Stimulated activated CD4-positive, alpha-beta T cell treated with anti-CD3 and anti-CD28 coated beads, Interleukin-2, amount 100 ng/mL, for 24 hours (primary cell): ENCODE measurements around the gene PRPH.
"Not testable (repeated sequence)": the region's sequence is repeated elsewhere in the genome, so short reads cannot be mapped to it uniquely, and the experiment has no call there.

Experiments
- DNase-seq, 2 donors: peaks; one replicate each; pipeline ENCODE4 v3.0.0-alpha.2; 2020

The PRPH gene

GRCh38 chr12:49295082-49295936, at the start of gene PRPH:
Gene PRPH, plus strand, starts transcription at chr12:49295147. Its CDS starts 54 bp downstream, at chr12:49295201.
- DNase-seq: peak in 1 of 2 donors; percentile 24

- DNase-seq: no peak
These were observed 43.6 kb upstream of the PRPH start for GRCh38 chr12:49251357-49251756.

GRCh38 chr12:49253033-49253623, 41.8 kb upstream of the PRPH start:
- no peak for DNase-seq

- not testable (repeated sequence) for DNase-seq
These were observed 39.5 kb upstream of the PRPH start for GRCh38 chr12:49255456-49255855.

GRCh38 chr12:49255857-49256637, 38.9 kb upstream of the PRPH start:
- DNase-seq: no peak

- not testable (repeated sequence) for DNase-seq
These were observed 37.3 kb upstream of the PRPH start for GRCh38 chr12:49257508-49258184.

GRCh38 chr12:49259452-49259851, 35.5 kb upstream of the PRPH start:
- no peak for DNase-seq

- DNase-seq: no peak
These were observed 34.8 kb upstream of the PRPH start for GRCh38 chr12:49260166-49260565.

GRCh38 chr12:49260571-49261363, 34.2 kb upstream of the PRPH start:
- DNase-seq: no peak

- no peak for DNase-seq
These were observed 33.2 kb upstream of the PRPH start for GRCh38 chr12:49261721-49262120.

GRCh38 chr12:49263400-49263763, 31.6 kb upstream of the PRPH start:
- DNase-seq: no peak

- DNase-seq: peak; percentile 56 to 68
These were observed 30.5 kb upstream of the PRPH start for GRCh38 chr12:49264466-49264872.

GRCh38 chr12:49264873-49265792, 29.8 kb upstream of the PRPH start, which contains the start of gene TUBA1C:
Gene TUBA1C, plus strand, starts transcription at chr12:49265082. Its CDS starts 100 bp downstream, at chr12:49265182.
- DNase-seq: peak; percentile 90 to 96

- not testable (repeated sequence) for DNase-seq
These were observed 25.8 kb upstream of the PRPH start for GRCh38 chr12:49269191-49269590.

GRCh38 chr12:49272790-49273725, 21.9 kb upstream of the PRPH start:
- no peak for DNase-seq

- no peak for DNase-seq
These were observed 21.1 kb upstream of the PRPH start for GRCh38 chr12:49273726-49274395.

- DNase-seq: no peak
These were observed 20.4 kb upstream of the PRPH start for GRCh38 chr12:49274396-49275069.
